ENCODE results near the gene ILF3. TPM values are rescaled to one million over a fixed set of nuclear protein-coding genes. Genes with fewer than 3 reads are reported as not detected.

The ILF3 gene
- polyA plus RNA-seq, 3 donors, result 34.4 to 189 (median 48.1) TPM

- Mint-ChIP-seq H3K9me3 (no peaks in the 10 kb centered on the region), H3K27ac (no peak overlapping the region), H3K36me3 (peaks cover 64 to 80% of the 10 kb centered on the region in 2 donors), H3K4me1 (peaks cover 23% of the 10 kb centered on the region), H3K4me3 (no peak overlapping the region), H3K27me3 (ENCODE audit: low read depth in 3 of 3) (peaks cover 0 to 2% (median 2%) of the 10 kb centered on the region in 3 donors)
- no peak for TF ChIP-seq CTCF (IDR thresholded peaks at IDR 0.05)
- Histone ChIP-seq H3K27ac (ENCODE audit: low read depth in 1 of 2, low read length in 2 of 2) (no peak overlapping the region), H3K4me2 (replicated peaks; ENCODE audit: extremely low read depth, low read length, poor library complexity, severe bottlenecking) (no peak overlapping the region), H3K9ac (ENCODE audit: insufficient read depth, low read length, poor library complexity, severe bottlenecking) (no peak overlapping the region), H3K4me1 (ENCODE audit: control insufficient read depth in 1 of 2, insufficient read depth in 2 of 2, low read length in 2 of 2) (peaks cover 18 to 23% of the 10 kb centered on the region in 2 donors), H3K79me2 (ENCODE audit: insufficient read depth, low read length) (no peaks in the 10 kb centered on the region), H3K36me3 (replicated peaks in 1 of 2; ENCODE audit: control insufficient read depth in 1 of 2, insufficient read depth in 2 of 2, low read length in 2 of 2) (peaks cover 57 to 71% of the 10 kb centered on the region in 2 donors), H2AFZ (ENCODE audit: insufficient read depth, low read depth, low read length, poor library complexity, severe bottlenecking) (no peak overlapping the region), H4K20me1 (ENCODE audit: insufficient read depth, low read length) (peaks cover 32% of the 10 kb centered on the region), H3K27me3 (ENCODE audit: control insufficient read depth in 2 of 2, insufficient read depth in 2 of 2, low read length in 2 of 2) (no peaks in the 10 kb centered on the region), H3K4me3 (replicated peaks in 1 of 3; ENCODE audit: low read depth in 2 of 3, low read length in 3 of 3) (no peak overlapping the region), H3K9me3 (replicated peaks in 1 of 2; ENCODE audit: control insufficient read depth in 1 of 2, insufficient read depth in 1 of 2, low read length in 2 of 2) (no peaks in the 10 kb centered on the region)
- intact Hi-C loops (cut with micrococcal nuclease), result no loop called here
- WGBS (ENCODE audit: insufficient coverage), result 94% methylated on average over 11 of the region's 14 CpGs
- DNase-seq, result no peak
Observed at GRCh38 chr19:10631874-10632273, 22.3 kb upstream of the ILF3 start.

- Histone ChIP-seq H3K4me3 (replicated peaks in 1 of 3; ENCODE audit: low read depth in 2 of 3, low read length in 3 of 3) (no peak overlapping the region), H3K4me1 (ENCODE audit: control insufficient read depth in 1 of 2, insufficient read depth in 2 of 2, low read length in 2 of 2) (peaks cover 26 to 48% of the 10 kb centered on the region in 2 donors), H3K9me3 (replicated peaks in 1 of 2; ENCODE audit: control insufficient read depth in 1 of 2, insufficient read depth in 1 of 2, low read length in 2 of 2) (no peaks in the 10 kb centered on the region), H3K36me3 (replicated peaks in 1 of 2; ENCODE audit: control insufficient read depth in 1 of 2, insufficient read depth in 2 of 2, low read length in 2 of 2) (peaks cover 49 to 68% of the 10 kb centered on the region in 2 donors), H3K27me3 (ENCODE audit: control insufficient read depth in 2 of 2, insufficient read depth in 2 of 2, low read length in 2 of 2) (no peaks in the 10 kb centered on the region), H4K20me1 (ENCODE audit: insufficient read depth, low read length) (peaks cover 33% of the 10 kb centered on the region), H3K79me2 (ENCODE audit: insufficient read depth, low read length) (no peaks in the 10 kb centered on the region), H2AFZ (ENCODE audit: insufficient read depth, low read depth, low read length, poor library complexity, severe bottlenecking) (no peak overlapping the region), H3K4me2 (replicated peaks; ENCODE audit: extremely low read depth, low read length, poor library complexity, severe bottlenecking) (no peak overlapping the region), H3K9ac (ENCODE audit: insufficient read depth, low read length, poor library complexity, severe bottlenecking) (no peak overlapping the region), H3K27ac (ENCODE audit: low read depth in 1 of 2, low read length in 2 of 2) (no peak overlapping the region)
- peaks cover 68 to 88% of the 10 kb centered on the region in 2 donors for H3K36me3 Mint-ChIP-seq
- H3K27me3 Mint-ChIP-seq (ENCODE audit: low read depth in 3 of 3), result peaks cover 0 to 5% (median 2%) of the 10 kb centered on the region in 3 donors
- 93% methylated on average over 5 of the region's 7 CpGs for WGBS (ENCODE audit: insufficient coverage)
- H3K4me1 Mint-ChIP-seq, result peaks cover 47% of the 10 kb centered on the region
- H3K27ac Mint-ChIP-seq, result peak overlapping the region in 2 of 7 donors; percentile 40 to 45
- H3K9me3 Mint-ChIP-seq, result no peaks in the 10 kb centered on the region
- no peak for TF ChIP-seq CTCF (IDR thresholded peaks at IDR 0.05)
- DNase-seq, result no peak
- no peak overlapping the region for H3K4me3 Mint-ChIP-seq
- intact Hi-C loops (cut with micrococcal nuclease), result no loop called here
Observed at GRCh38 chr19:10634430-10634829, 19.7 kb upstream of the ILF3 start.
